Stimulated activated CD8-positive, alpha-beta memory T cell treated with anti-CD3 and anti-CD28 coated beads, Interleukin-12 subunit alpha, Interleukin-12 subunit beta, amount 100 ng/mL, for 24 hours (primary cell): ENCODE results near the gene TMEM17.

Experiments used
- DNase-seq: peaks from one replicate; pipeline ENCODE4 v3.0.0-alpha.2; 2020; ENCODE audit errors: extremely low read depth

The TMEM17 gene

DNA sequence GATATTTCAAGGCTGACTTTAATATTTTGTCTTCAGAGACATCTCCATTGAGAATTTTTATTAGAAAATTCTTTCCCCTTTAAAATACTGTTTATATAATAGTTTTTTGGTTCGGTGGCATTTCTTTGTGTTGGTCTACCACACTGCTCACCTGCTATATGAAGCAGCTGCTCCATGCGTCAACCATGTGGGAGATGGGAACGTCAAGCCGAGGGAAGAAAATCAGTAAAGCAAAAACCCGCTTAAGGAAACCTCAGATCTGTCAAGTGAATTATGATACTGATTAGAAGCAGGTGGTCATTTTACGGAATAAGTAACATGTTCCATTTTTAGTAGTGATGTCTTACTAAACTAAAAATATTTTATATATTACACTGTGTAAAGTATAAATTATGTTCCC is 5.6 kb upstream of the TMEM17 start:
- DNase-seq = no peak

DNA sequence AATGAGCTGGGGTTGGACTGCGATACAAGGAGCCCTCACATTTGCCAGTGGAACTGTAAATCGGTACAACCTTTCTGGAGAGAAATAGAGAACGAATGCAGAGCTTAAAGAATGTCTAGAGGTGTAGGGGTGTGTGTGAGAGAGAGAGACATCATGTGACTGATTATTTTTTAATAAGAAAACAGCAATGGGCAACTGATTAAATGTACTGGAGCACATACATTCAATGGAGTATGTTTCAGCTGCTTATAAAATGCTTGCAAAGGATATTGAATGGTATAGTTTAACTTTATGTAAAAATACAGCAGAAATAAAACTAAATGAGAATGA is 391 bp upstream of the TMEM17 start:
- no peak for DNase-seq

DNA sequence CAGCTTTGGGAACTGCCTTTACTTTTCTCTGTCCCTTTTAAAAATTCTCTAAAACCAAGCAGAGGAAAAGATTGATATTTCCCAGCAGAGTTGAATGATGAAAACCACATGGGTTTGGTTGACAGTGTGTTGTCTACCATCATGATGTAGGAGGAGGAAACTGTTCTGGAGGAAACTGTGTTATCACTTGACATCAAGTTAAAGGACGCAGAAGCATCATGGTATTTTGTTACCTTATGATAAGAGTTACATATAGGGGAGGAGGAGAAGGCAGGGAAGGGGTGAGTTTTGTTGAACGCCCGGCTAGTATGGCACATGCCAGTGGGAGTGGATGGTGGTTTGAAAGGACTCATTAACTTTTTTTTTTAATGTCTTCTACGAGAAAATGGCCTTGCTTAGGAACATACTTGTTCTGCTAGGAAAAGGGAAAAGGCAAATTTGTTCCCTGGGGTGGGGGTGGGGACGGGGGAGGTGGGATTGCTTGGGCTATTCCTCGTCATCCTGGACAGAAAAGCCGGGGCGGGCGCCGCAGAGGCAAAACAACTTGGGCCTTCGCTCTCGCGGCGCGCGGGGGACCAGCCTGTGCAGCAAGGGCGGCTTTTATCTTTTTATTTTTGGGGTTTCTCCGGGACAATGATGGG is 766 bp downstream of the TMEM17 start:
- DNase-seq = no peak

DNA sequence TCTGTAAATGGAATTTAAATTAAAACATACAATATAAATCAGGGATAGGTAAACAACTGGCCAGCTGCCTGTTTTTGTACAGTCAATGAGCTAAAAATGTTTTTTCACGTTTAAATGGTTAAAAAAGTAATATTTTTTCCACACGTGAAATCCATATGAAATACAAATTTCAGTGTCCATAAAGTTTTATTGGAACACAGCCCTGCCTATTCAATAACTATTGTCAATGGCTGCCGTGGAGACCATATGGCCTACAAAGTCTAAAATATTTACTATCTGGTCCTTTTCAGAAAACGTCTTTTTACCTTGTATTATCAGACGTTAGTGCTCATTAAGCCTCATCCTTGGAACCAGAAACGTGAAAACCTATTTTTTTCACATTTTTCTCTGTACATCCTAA is 1.3 kb downstream of the TMEM17 start:
- DNase-seq = no peak

DNA sequence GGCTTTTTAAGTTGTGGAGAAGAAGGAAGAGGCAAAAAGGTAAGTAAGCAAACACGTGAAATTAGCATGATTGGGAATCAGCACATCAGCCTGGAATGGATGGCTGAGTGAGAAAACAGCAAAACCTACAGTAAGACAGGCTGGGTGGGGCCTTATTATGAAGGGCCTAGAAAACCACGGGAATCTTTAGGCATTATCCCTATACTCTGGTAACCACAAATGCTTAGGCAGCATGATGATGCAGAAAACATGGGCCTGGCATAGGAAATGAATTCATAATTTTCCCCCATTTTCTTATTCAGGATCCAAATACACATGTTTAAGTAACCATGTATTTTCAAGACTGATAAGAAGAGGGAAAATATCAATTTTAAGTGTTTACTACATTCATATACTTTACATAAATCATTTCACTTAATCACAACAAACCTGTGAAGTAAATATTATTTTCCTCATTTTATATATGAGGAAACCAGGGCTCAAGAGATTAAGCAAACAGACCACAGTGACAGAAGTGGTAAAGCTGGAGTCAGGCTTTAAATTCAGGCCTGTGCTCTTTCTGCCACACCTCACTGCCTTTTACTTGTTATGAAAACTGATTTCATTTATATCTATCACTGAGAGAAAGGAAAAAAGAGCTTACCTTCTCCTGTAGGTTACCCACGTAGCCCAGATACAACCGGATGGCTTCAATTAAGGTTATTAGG is 4.0 kb downstream of the TMEM17 start:
- no peak for DNase-seq

DNA sequence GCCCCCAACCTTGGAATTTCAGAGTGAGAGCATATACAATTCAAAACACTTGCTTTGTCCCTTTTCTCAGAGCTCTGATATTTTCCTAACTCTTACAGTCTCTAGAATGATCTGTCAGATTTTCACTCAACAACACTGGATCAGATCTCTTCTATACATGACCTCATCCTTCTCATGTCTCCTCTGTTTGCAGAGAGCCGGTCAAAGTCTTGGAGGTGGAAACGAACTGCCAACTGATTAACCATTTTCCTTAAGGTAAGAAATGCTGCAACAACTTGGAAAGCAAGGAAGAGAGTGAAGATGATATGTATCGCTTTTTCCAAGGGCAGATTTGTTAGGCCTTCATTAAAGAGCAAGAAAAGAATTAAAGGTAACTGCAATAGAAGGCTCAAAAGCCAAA is 4.9 kb downstream of the TMEM17 start:
- DNase-seq = no peak

DNA sequence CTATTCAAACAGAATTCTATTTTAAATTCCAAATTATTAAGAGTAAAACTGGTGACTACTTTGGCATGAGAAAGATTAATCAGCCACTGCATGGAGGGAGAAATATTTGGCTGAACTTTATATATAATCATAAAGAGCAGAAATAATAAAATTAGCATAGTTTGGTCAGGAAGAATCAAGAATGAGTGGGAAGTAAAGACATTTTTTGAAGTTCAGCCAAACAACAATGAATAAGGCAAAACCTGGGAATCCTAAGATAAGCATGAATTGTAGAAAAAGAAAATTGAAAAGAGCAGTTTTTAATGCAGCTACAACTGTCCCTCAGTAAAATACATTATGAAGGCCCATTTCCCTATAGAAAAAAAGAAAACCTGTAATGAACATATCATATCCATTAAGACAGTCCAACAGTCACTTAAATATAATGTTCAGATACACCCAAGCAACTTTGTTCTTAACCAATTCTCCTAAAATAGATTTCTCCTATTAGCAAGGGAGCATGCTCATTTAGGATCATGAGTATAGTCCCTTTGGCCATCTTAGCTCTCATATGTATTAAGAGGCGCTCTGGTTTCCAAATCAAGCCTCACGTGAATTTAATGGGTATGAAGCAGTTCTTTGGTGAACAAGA is 6.5 kb downstream of the TMEM17 start:
- DNase-seq = no peak

DNA sequence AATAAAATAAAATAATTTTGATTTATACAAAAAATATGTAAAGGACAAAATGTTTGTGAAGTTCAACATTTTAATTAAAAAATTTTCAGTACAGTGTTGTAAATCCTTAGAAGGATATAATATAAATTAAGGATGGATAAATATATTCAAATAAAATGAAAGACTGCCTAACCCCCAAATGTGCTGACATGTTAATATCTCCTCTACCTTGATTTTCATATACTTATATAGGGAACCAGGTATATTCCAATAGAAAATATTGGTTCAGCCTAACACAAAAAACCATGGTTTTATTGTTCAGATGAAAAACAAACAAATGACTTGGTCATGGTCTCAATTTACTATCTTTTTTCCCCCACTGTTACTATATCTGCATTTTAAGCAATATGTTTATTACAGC is 7.3 kb downstream of the TMEM17 start:
- no peak for DNase-seq

DNA sequence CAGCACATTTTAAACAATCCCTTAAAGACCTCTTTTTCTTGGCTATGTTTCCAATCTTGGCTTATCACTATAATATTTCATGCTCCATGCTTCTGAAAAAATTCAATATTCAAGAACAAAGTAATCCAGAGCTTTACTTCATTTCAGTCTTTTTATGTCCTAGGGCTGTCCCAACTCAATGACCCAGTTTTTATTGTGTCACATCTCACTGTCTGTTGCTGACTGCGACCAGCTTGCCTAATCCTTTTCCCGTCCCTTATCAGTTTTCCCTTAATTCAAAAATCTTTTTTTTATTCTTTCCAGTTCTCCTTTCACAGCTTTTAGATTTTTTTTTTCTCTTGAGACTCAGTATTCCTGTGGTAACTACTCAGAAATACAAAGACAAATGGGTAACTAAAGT is 10.2 kb downstream of the TMEM17 start:
- DNase-seq = no peak

DNA sequence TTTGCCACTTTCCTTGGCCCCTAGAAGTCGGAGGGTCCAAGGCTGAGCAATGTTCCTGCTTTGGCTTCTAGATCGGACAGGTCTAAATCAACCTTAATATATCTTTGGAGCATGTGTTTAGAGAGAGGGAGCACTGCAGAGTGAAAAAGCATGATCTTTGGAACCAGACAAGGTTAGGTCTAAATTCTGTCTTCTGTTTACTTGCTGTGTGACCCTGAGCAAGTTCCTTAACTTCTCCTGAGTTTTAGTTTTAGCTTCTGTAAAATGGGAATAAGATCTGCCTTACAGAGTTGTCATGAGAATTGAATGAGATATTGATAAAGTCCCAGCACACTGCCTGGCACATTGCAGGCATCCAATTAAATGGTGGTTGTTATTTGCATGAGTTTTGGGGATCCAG is 13.9 kb downstream of the TMEM17 start:
- DNase-seq = no peak

DNA sequence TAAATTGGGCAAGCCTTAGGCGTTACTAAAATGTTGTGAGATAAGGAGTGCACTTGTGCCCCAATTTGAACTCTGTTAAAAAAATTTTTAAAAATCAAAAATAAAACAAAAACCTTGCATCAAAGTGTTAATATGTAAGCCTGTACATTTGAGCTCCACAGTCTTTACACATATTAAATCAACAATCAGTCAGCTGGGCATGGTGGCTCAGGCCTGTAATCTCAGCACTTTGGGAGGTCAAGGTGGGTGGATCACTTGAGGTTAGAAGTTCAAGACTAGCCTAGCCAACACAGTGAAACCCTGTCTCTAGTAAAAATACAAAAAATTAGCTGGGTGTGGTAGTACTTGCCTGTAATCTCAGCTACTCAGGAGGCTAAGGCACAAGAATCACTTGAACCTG is 16.3 kb downstream of the TMEM17 start:
- no peak for DNase-seq

DNA sequence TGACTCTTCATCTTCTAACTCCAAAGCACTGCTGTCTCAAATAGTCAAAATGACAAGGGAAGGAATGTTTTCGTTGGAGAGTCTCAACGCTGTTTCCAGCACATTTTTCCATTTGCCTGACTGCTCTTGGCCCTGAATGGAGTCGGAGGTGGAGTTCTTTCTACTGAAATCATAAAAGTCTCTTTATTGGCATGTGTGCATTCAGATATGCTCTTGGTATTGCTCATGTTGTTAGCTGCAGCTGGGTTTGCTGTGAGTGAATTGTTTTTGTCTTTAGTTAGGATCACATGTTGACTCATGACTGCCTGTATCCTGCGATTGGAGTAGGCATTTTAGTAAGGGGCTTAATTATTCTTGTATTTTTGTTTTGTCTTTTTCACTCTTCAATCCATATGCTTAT is 16.8 kb downstream of the TMEM17 start:
- DNase-seq = no peak

DNA sequence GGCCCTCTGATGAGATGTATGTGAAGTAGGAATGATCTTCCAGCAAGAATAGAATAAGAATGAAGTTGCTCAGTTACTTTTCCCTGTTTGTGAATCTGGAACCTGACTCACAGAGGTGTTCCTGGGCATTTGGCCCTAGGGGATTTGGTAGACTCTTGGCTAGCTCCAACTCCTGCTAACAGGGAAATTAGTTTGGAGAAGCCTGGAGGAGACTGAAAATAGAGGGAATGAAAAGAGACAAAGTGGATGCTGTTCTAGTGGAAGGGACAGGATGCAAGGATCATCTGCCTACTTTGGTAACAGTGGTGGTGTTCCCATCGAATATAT is 19.6 kb downstream of the TMEM17 start:
- DNase-seq = no peak

DNA sequence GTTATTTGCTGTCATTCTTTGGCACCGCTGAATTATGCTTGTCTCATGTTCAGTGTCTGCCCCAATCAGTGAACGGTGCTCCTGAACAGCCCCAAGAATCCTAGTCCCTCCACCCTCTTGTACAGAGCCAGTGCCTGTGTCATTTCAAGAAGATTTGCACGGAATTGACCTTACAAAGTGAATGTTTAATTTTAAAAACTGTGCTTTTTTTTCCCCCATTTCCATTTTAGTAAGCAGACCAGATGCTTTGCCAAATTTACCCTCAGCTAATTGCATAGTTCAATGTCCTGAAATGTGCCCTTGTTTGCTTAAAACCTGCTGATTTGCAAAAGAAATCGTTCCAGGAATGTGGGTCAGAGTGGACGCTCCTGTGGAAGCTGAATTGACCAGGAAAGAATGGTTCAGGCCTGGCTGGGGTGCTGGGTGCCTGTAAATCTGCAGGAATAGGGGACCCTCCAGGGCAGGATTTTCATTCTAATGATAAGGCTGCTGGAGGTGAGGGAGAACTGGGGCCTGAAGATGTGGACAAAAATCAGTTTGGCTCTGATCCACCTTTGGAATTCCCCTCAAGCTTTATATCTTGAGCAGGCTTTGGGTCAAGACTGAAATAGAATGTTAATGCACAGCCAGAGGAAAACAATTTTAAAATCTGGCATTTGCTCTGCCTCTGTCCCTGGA is 20.1 kb downstream of the TMEM17 start:
- no peak for DNase-seq

DNA sequence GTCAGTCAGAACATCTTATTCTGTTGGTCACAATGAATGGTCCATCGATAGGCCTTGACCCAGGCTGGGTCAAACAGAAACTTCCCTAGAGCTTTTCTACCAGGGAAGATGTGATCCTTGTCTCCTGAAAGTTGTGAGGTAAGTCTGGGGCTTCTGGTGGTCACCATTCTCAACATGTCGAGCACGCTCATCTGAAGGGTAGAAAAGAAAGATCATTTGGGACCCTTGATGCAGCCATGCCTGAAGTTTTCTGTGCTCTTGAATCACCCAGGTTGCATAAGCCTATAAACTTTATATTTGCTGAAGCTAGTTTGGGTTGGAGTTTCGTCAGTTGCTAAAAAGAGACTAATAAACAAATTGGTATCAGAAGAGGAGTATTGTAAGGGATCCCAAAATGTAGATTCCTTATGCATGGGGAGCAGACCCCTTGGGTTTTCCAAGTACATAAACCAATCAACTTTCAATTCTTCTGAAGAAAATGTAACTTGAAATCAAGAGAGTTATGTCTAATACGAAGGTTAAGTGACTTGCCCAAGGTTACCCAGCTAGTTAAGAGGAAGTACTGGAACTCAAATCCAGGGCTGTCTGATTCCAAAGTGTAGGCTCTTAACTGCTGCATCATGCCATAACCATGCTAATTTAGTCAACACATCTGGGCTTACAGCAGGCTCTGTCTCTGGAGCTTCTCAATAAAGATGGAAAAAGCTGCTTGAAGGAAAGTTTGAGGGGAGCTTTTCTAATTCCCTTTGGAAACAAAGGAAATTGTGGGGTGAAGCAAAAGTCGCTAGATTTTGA is 23.2 kb downstream of the TMEM17 start:
- DNase-seq = no peak

DNA sequence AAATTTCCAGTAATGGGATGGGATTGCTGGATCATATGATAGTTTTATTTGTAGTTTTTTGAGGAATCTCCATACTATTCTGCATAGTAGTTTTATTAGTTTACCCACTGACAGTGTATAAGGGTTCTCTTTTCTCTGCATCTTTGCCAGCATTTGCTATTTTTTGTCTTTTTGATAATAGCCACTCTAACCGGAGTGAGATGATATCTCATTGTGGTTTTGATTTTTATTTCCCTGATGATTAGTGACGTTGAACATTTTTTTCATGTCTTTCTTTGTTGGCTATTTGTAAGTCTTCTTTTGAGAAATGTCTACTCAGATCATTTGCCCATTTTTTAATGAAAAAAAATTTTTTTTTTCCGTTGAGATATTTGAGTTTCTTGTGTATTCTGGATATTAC is 26.1 kb downstream of the TMEM17 start:
- DNase-seq = no peak

DNA sequence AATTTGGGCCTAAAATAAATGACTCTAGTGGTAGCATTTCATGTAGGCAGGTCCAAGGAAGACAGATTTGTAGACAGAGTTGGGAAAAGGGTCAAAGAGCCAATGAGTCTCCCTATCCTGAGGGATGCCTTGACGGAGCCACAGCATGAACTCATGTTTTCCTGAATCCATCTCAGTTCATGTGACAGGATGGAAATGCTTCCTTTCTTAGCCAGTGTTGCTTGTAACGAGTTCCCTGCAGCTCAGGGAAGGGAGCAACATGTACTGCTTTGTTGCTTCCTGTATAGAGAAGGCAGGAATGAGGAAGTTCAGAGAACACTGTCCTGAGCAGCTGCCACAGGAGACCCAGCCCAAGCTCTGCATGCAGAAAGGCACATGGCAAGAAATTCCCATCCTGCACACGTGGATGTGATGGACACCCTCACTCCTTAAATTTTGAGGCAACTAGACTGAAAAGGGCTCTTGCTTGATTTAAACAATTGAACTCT is 27.9 kb downstream of the TMEM17 start:
- DNase-seq = no peak

DNA sequence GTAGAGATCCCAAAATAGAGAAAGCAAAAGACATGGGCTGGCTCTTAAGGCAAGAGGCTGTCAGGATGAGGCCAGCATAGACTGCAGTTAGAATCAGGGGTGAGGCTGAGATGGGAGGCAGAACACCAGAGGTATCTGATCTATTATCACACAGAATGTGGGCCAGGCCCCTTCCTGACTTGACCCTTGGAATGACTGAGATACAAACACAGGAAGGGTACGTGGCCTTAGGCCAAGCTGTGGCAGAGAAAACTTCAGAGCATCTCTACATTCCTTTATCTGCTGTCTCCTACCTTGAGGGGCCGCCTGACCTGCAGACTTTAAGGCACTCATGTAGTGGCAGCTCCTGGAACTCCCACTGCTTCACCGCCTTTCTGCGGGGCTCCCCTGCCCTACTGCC is 28.4 kb downstream of the TMEM17 start:
- DNase-seq = no peak

DNA sequence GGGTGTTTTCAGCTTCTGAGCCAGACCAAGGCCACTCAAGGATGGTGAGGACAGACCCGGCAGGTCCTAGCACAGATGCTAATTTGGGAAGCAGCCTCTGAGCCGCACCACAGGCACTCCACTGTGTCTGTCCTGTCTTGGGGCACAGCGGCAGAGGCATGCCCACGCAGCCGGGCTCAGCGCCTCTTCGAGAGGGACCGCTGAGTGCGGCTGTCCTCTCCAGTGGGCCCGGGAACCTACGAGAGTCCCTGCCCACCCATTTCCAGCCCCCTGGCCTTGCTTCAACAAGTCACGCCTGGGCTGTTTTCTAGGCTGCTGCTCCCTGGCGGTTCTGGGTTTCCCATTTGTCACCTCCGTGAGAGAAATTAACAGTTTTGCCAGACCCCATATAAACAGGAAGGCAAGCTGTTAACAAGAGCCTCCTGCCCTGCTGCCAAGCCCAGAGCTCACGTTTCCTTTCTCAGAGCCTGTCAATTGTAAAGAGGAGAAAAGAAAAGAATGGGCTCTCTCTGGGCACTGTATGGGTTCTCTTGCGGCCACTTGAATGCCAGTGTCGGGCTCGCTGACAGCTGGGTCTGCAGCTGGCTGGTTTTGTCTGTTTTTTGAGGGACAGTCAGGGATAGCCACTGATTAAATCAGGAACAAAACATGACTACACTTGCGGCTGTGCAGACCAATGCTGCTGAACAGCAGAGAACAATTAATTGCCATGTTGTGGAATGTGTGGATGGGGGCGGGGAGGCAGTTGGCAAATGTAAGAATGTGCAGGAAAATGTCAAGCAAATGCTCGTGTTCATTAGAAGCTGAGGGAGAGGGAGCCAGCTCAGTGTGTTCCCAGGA is 30.6 kb downstream of the TMEM17 start:
- DNase-seq = no peak

DNA sequence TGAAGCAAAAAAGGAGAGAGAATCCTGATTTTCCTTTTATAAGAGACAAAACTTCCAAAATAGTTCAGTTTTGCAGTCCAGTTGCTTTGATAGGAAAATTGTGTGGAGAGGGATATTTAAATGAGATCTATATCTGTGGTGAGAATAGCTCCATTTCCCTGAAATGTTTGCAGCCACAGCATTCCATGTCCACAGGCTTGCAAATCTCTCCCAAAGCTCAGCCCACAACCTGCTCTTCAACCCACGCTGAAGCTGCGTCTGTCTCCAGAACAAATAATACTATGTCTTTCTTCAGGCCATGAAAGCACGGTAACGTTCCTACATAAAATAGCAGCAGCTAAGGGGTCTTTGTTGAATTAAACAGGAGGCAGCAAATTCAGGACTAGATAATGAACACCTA is 31.8 kb downstream of the TMEM17 start:
- DNase-seq = no peak

DNA sequence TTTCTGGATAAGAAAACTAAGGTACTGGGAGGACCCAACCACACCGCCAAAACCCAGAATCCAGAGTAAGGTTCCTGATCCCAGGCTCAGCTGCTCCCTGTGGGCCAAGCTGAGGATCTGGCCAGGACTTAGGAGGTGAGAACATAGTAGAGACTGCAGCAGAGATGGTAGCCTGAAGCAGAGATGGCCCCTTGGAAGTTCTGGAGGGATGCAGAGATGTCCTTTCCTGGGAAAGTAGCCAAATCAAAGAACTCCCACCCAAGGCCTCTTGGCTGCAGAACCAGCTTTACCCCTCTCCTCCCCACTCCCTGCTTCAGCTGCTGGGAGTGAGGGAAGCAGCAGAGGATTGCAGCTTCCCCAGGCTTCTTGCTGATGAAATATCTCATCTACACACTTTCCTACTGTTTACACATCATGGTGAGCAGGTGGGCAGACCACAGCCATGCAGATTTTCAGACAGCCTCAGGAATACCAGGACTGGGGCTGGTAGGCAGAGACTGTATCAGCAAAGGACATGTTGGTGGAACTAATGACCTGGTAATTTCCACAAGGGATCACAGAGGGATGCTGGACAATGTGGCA is 32.7 kb downstream of the TMEM17 start:
- DNase-seq = no peak
